NCI-H446 treated with DMSO at 0.1 percent for 48 hours (cell line): ENCODE results near the gene PEAK1.

ENCODE experiments used
- DNase-seq: peaks from one replicate; lab custom pipeline; 2025; lab: John Stamatoyannopoulos, UW

The PEAK1 gene

GRCh38 chr15:77402740-77403379 lies 17.0 kb downstream of the PEAK1 start:
- DNase-seq = no peak

DNA sequence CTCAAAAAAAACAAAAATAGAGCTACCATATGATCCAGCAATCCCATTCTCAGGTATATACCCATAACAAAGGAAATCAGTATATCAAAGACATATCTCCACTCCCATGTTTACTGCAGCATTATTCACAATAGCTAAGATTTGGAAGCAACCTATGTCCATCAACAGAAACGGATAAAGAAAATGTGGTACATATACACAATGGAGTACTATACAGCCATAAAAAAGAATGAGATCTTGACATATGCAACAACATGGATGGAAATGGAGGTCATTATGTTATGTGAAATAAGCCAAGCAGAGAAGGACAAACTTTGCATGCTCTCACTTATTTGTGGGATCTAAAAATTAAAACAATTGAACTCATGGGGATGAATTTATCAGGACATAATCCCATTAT lies 19.6 kb downstream of the PEAK1 start:
- DNase-seq = no peak

DNA sequence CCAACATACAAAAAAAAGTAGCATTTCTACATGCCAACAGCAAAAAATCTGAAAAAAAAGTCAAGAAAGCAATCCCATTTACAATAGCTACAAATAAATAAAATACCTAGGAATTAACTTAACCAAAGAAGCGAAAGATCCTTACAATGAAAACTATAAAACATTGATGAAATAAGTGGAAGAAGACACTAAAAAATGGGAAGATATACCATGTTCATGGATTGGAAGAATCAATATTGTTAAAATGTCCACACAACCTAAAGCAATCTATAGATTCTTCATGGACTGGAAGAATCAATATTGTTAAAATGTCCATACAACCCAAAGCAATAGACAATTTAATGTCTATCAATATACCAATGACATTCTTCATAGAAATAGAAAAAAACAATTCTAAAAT lies 21.0 kb downstream of the PEAK1 start:
- DNase-seq = no peak

DNA sequence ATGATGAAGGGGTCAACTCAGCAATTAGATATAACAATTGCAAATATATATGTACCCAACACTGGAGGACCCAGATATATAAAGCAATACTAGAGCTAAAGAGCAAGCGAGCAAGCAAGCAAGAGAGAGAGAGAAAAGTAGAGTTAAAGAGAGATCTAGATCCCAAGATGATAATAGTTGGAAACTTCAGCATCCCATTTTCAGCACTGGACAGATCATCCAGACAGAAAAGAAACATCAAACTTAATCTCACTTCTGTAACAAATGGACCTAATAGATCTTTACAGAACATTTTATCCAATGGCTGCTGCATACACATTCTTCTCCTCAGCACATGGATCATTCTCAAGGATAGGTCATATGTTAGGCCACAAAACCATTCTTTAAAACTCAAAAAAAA lies 23.2 kb downstream of the PEAK1 start:
- no peak for DNase-seq

DNA sequence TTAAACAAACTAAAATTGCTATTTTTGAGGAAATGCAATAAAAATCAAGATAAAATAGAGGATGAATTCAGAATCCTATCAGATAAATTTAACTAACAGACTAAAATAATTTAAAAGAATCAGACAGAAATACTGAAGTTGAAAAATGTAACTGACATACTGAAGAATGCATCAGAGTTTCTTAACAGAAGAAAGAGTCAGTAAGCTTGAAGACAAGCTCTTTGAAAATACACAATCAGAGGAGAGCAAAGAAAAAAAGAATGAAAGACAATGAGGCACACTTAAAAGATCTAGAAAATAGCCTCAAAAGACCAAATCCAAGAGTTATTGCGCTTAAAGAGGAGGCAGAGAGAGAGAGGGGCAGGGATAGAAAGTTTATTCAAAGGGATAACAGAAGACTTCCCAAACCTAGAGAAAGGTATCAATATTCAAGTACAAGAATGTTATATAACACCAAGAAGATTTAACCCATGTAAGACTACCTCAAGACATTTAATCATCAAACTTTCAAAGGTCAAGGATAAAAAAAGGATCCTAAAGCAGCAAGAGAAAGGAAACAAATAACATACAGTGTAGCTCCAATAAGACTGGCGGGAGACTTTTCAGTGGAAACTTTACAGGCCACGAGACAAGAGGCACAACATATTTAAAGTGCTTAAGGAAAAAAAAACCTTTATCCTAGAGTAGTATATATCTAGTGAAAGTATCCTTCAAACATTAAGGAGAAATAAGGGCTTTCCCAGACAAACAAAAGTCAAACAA lies 24.7 kb downstream of the PEAK1 start:
- DNase-seq = no peak

DNA sequence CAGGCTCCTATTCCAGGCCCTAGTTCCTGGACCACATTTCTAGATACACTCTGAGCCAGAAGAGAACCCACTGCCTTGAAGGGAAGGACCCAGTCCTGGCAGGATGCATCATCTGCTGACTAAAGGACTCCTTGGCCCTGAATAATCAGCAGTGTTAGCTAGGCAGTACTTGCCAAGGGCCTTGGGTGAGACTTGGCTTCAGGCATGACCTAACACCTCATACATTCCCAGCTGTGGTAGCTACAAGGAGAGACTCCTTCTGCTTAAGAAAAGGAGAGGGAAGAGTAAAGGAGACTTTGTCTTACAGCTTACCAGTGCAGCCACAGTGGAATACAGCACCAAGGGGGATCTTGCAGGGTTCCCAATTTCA lies 26.4 kb downstream of the PEAK1 start:
- no peak for DNase-seq

- DNase-seq = no peak
These were observed 27.0 kb downstream of the PEAK1 start for GRCh38 chr15:77392762-77393470.

DNA sequence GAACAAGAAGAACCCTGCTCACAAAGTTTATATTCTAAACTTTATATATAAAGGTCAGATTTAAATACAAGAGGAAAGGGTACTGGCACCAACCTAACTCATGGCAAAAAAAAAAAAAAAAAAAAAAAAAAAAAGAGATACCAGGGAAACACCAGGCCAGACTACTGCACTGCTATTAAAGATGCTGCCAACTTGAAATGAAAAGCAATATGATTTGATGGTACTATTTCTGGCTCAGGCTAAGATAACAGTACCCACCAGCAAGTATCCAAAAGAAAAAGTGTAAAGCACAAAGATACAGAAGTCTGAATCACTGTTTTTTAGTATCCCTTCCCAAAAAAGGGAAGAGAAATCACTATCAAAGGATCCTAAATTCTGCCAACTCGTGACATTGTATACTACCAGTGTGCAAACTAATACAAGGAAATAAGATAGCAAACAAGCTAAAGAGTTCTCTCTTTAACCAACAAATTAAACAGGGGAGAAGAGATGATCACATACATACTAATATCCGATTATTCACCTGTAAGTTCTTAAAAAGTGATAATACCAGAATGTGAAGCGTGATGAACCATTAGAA lies 28.4 kb downstream of the PEAK1 start:
- no peak for DNase-seq

DNA sequence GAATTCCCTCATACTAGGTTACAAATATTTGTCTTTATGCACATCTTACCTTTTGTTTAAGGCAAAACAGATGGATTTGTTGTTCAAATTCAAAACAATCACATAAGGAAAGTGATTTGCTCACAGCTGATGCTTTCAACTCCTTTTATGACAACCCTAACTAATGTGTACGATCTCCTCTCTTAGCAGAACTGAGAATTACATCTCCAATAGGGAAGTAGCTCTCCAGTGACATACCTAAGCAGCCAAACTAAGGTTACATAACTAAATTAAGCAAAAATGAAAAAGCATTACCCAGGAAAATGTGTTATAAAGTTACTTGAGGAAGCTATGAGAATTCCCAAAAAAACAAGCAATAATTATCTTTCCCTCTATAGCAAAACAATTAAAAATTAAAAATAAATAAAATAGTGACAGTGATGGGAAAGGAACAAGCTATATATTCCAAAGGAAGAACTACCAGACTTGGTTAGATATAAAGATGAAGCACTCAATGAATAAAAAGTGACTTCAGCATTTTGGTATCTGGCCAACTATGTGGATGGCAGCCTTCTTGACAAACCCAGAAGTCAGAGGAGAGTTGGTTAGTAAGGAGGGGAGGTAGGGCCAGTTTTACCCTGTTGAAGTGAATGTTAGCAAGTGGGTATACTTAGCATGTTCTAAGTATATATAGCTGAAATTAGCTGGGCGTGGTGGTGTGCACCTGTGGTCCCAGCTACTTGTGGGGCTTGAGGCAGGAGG lies 32.4 kb downstream of the PEAK1 start:
- DNase-seq = no peak

- DNase-seq = no peak
These were observed 33.3 kb downstream of the PEAK1 start for GRCh38 chr15:77386626-77387025.

DNA sequence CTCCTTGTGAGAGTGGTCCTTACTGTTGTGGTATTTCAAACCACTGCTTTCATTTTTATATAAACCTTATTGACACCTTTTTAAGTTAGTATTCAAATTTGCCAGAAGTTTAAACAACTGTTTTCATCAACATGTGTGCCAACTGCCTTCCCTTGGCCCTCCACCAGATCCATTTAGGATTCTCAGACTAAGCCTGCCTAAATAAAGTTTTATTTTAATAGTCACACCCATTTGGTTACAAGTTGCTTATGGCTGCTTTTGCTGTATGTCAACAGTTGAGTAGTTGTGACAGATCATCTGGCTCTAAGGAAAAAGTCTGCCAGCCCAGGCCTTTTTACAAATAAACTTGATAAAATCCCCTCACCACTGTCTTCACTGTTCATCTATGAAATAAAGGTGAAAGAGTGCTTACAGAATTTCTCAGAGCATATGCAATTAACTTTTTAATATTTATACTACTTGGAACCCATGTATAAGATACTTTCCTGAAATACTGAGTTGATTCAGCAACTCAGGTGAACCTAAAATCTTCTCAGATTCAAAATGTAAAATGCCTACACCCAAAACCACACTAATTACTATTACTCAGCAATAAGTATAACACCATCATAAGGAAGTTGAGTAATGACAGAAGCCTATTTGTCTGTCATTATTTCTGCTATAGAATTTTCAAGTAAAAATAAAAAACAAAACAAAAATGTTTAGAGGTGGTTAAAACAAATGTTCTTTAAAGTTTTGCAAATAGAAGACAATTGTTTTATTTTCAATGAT lies 35.1 kb downstream of the PEAK1 start:
- no peak for DNase-seq

GRCh38 chr15:77384086-77384485 lies 35.8 kb downstream of the PEAK1 start:
- DNase-seq = no peak

DNA sequence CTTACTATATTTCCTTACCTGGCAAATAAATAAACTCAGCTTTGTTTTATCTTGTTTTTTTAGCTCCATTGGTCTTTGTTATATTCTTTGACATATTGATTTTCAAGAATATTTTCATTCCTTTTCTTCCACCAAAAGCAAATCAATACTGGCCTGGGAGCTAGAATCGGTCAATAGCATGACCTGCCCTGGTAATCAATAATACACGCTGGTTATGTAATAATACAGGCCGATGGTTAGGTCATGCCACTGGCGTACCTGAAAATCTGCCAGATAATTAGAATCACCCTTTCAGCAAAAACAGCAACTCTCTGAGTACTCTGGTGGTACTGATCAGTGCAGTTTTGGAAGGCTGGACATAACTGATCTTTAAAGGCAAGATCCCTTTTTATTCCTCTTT lies 39.9 kb downstream of the PEAK1 start:
- no peak for DNase-seq

- no peak for DNase-seq
These were observed 43.1 kb downstream of the PEAK1 start for GRCh38 chr15:77376770-77377169.

DNA sequence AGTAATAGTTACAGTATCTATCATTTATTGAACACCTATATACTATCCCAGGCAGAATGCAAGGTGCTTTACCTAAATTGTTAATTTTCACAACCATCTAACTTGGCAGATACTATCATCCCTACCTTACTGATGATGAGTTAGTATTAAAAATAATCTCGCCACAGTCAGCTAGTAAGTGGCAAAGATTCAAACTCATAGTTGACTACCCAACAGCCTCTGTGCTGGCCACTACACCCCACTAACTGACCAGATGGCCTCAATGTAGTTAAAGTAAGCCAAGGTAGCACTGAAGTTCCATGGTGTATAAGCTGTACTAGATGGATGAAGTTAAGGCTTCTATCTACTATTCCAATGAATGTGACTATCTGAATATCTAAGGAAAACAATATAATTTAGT lies 44.8 kb downstream of the PEAK1 start:
- no peak for DNase-seq

GRCh38 chr15:77373441-77373840 lies 46.5 kb downstream of the PEAK1 start:
- no peak for DNase-seq

DNA sequence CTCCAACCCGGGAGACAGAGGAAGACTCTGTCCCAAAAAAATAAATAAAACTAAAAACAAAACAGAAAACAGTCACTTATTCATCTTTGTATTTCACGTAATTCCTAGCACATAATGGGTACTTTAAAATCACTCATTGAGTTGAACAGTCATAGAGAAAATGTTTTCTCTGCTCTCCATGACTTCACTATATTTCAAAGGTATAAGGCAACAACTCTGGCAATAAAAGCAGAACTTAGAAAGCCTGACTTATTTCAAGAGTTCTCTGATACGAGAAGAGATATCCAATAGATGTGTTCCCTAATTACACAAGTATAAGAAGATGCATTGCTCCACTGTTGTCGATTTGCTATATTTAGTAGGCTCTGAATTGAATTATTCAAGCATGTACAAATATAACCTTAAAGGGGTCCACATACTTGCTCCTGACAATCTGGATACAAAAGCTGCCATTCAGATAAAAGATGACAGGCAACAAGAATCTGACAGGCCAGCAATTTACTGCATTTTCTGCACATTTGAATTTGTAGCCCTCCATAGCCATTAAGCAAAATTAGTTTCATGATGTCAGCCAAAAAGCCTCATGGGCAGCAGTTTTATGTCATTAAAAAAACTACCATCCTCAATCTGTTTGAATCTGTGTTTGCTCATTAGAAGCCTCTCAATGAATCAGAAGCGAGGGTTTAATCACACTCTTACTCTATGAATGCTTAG lies 47.9 kb downstream of the PEAK1 start:
- DNase-seq = no peak

- no peak for DNase-seq
These were observed 49.3 kb downstream of the PEAK1 start for GRCh38 chr15:77370580-77370979.

- DNase-seq = no peak
These were observed 50.7 kb downstream of the PEAK1 start for GRCh38 chr15:77369168-77369567.

- no peak for DNase-seq
These were observed 52.3 kb downstream of the PEAK1 start for GRCh38 chr15:77367631-77368030.

DNA sequence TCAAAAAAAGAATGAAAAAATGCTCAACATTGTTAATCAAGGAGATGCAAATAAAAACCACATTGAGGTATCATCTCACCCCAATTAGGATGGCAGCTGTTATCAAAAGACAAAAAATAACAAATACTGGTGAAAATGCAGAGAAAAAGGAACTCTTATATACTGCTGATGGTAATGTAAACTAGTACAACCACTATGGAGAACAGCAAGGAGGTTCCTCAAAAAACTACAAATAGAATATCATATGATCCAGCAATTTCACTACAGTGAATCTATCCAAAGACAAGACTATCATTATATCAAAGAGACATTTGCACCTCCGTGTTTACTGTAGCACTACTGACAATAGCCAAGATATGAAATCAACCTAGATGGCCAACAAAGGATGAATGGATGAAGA lies 58.4 kb downstream of the PEAK1 start:
- DNase-seq = no peak
